ENCODE data around the gene MEX3C.

Gene MEX3C

GRCh38 chr18:51153659-51154371 lies 43.7 kb downstream of the MEX3C start:
- DNase-seq: no peak

- no peak for DNase-seq
Measured at GRCh38 chr18:51151568-51152511, 45.6 kb downstream of the MEX3C start.

DNA sequence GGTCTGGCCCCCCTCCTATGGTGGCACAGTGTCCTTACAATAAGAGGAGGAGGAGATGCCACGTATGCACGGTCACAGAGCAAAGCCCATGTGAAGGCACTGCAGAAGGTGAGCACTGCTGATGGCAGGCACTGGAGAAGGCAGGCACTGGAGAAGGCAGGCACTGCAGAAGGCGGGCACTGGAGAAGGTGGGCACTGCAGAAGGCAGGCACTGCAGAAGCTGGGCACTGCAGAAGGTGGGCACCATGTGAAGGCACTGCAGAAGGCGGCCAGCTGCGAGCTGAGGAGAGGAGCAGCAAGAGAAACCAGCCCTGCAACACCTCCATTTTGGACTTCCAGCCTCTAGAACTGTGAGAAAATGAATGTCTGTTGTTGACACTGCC lies 46.3 kb downstream of the MEX3C start:
- DNase-seq: no peak

DNA sequence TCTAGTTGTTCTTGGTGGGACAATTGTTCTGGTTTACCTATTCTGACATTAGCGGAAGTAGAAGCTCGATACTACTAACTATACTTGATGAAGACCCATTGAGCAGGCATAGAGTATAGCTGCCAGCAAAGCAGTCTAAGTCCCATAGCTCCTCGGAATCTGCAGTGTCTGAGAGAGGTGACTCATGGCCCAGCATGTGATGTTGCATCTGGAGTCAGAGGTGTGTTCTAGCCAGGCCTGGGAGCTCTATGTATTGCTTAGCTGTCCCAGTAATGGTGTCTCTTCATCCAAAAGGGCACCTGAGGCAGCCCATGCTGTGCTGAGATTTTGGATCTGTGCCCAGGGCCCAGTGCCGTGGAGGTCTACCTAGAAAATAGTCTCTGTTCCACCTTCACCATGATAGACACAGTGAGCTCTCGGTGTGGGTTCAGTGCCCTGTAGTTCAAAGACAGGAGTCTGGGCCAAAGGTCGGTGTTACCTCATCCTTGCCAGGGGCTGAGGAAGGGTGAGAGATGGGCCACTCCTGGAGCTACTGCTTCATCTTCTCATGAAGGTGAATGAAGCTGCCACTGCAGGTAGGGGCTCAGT lies 47.3 kb downstream of the MEX3C start:
- no peak for DNase-seq

- no peak for DNase-seq
Measured at GRCh38 chr18:51149670-51150069, 47.8 kb downstream of the MEX3C start.

- no peak for DNase-seq
Measured at GRCh38 chr18:51146909-51147308, 50.6 kb downstream of the MEX3C start.

DNA sequence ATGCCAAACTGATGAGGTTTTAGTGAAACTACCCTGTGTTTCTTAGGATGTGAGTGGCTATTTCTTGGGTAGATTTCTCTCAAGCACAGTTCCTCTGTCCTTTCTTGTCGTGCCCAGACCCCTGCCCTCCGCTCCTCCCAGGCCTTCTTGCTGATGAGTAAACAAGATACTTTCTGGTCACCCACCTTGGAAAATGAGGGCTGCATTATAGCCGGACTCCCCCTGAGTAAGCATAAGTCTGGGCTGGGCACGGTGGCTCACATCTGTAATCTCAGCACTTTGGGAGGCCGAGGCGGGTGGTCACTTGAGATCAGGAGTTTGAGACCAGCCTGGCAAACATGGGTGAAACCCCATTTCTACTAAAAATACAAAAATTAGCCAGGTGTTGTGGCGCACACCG lies 58.5 kb downstream of the MEX3C start:
- no peak for DNase-seq

DNA sequence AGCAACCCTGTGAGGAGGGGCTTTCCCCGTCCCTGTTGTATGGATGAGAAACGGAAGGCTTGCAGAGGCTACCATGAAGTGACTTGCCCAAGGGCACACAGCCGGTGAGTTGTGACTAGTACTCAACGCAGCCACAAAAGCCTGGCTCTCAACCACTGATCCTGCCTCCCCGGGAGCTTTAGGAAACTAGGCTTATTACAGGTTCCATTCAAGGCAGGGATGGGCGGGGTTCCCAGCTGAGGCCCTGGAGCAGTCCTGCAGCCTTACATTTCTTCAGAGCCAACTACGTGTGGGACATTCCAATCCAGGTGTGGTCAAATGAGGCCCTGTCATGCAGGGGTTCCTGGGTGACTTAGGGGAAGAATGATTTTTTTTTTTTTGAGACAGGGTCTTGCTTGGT lies 59.6 kb downstream of the MEX3C start:
- no peak for DNase-seq

- no peak for DNase-seq
Measured at GRCh38 chr18:51137026-51137729, 60.3 kb downstream of the MEX3C start.

DNA sequence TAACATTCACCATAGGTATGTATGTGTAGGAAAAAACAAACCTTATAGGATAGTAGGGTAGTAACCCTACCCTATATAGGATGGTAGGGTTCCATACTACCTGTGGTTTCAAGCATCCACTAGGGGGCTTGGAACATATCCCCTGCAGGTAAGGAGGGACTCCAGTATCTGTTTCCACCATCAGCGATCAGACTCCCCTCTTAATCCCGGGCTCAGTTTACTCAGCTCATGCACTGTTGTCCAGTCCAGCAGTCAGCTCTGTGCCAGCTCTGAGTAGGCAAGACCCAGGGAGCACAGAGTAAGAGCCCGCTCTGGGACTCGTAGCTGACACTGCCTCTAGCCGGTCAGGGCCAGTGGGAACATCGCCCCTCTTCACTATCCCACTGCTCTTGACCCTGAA lies 61.7 kb downstream of the MEX3C start:
- no peak for DNase-seq

GRCh38 chr18:51135364-51135763 lies 62.1 kb downstream of the MEX3C start:
- DNase-seq: no peak

DNA sequence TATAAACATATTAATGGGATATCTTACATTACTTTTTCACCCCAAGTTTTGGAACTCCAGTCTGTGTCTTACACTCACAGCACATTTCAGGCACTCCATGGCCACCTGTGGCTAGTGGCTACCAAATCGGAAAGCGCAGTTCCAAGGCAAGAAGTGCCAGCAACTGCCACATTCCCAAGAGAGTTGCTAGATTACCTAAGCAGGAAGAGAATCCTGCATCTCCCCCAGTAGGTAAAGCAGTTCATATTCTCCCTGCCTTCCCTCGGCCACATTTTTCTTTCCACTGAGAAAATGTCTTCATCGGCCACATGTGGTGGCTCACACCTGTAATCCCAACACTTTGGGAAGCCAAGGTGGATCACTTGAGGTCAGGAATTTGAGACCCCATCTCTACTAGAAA lies 62.8 kb downstream of the MEX3C start:
- DNase-seq: no peak

GRCh38 chr18:51133580-51134160 lies 63.8 kb downstream of the MEX3C start:
- DNase-seq: no peak

DNA sequence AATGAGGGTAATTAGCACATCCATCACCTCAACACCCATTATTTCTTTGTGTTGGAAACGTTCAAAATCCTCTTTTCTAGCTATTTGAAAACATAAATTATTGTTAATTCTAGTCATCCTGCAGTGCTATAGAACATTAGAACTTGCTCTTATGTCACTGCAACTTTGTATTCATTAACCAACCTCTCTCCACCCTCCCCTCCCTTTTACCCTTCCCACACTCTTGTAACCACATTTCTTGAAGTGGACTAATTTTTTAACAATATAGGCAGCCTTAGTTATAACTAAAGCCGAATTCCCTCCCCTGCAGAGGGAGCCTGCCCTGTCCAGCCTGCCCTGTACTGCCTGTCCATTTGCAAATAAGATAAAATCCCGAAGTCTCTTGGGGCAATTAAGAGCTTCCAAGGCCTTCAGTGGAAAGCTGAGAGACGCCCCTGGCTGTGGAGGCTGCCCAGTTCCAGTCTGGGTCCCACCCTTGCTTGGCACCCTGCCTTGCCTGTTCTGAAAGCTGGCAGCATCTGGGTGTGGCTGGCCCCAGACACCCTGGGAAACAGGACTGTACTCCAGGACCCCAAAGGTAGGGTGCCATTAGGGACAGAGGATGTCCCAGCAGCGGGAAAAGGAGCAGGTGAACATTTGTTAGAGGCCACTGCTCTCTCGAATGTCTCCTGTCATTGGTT lies 65.1 kb downstream of the MEX3C start:
- no peak for DNase-seq

DNA sequence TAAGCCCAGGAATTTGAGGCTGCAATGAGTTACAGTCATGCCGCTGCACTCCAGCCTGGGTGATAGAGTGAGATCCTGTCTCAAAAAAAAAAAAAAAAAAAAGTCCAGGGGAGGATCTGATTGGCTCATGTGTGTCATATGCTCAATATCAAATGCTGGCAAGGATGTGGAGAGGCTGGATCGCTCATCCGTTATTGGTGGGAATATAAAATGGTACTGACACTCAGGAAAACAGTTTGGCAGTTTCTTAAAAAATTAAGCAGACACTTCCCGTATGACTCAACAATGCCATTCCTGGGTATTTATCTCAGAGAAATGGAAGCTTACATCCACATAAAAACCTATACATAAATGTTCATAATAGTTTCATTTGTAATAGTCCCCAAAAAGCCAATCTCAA lies 68.9 kb downstream of the MEX3C start:
- DNase-seq: no peak

GRCh38 chr18:51127664-51128063 lies 69.8 kb downstream of the MEX3C start:
- DNase-seq: no peak

DNA sequence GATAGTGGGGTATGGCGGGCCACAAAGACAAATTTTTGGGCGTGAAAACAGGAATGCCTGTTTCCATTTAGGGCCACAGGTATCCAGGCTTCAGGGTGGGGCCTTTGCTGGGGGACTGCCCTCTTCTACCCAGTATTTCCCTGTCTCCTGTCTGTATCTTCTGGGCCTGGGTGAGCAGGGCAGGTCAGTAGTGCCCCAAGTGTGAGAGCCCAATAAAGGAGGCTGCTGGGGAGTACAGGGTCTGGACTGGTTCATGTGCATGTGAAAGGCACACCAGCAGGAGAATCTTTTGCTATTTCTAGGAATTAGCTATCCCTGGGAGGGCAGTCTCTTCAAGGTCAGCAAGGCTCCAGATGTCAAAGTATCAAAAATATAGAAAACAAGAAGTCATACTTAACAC lies 71.5 kb downstream of the MEX3C start:
- DNase-seq: no peak
